VCaP (cell line): ENCODE measurements around the gene NAA25.

Experiments used
- H3K27ac ChIP-seq: fragments of 450-650 bp; 2 replicates; pipeline ENCODE4 v1.5.1; 2017
- CTCF ChIP-seq: fragments of 450-650 bp; conservative IDR thresholded peaks from 2 replicates; pipeline ENCODE4 v1.5.1; 2017; ENCODE audit warnings: mild to moderate bottlenecking, moderate library complexity

Gene NAA25

GRCh38 chr12:112108202-112109079 lies at the start of gene NAA25:
NAA25 (minus strand) TSS chr12:112108783; CDS start chr12:112108773, 10 bp downstream.
- peak within 1 kb of the TSS; percentile 94 for H3K27ac ChIP-seq
- no peak for TF ChIP-seq CTCF

- TF ChIP-seq CTCF = no peak
These were observed 45.3 kb upstream of the NAA25 start for GRCh38 chr12:112153893-112154219.

GRCh38 chr12:112153181-112153892 lies 44.8 kb upstream of the NAA25 start:
- TF ChIP-seq CTCF = no peak
- H3K27ac ChIP-seq = no peak overlapping the region

More at GRCh38 chr12:112153893-112154219, 45.3 kb upstream of the NAA25 start:
- H3K27ac ChIP-seq = no peak overlapping the region

GRCh38 chr12:112151766-112152541 lies 43.4 kb upstream of the NAA25 start:
- no peak for TF ChIP-seq CTCF
- H3K27ac ChIP-seq = no peak overlapping the region

- no peak for TF ChIP-seq CTCF
- no peak overlapping the region for H3K27ac ChIP-seq
These were observed 41.0 kb upstream of the NAA25 start for GRCh38 chr12:112149596-112149995.

- TF ChIP-seq CTCF = no peak
- no peak overlapping the region for H3K27ac ChIP-seq
These were observed 39.5 kb upstream of the NAA25 start for GRCh38 chr12:112148031-112148513.

GRCh38 chr12:112146123-112146522 lies 37.5 kb upstream of the NAA25 start:
- H3K27ac ChIP-seq = no peak overlapping the region
- TF ChIP-seq CTCF = no peak
